Measurements from ENCODE around the gene KCNH1. TPM values are rescaled to one million over a fixed set of nuclear protein-coding genes. Genes with fewer than 3 reads are reported as not detected.

Gene KCNH1
- total RNA-seq, 1 donor from 2014 or later = not detected

DNA sequence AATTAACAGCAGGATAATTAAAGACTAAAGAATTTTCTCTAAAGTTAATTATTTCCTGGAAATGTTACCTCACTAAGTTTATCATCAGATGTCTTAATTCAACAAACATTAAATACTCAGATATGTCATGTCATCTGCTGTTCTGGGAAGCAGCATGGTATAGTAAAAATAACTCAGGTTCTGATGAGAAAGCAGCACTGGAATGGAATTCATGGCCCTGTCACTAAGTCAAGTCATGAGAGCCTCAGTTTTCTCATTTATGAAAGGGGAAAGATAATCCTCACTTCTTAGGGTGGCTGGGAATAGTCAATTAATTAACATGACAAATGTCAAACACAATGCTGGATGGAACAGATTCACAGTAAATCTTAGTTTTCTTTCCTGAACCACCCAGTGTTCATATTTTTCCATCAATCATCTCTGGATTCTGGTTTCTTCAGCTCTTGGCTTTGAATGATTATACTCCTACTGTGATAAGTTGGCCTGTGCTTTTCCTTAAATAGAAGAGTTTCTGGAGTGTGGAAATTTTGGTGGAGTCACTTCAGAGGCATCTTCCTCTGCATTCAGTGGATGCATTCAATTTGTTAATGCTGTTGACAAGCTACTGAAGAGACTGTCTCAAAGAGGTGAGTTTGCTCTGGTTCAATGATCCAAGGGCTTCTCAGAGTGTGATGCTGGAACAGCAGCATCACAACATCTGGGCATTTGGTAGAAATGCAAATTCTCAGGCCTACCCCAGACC lies 319.4 kb downstream of the KCNH1 start:
- intact Hi-C loops (cut with micrococcal nuclease) = no loop called here
- Mint-ChIP-seq H3K36me3 (ENCODE audit: low read depth) (no peaks in the 10 kb centered on the region), H3K4me3 (no peak overlapping the region), H3K4me1 (ENCODE audit: low read depth) (no peaks in the 10 kb centered on the region), H3K27ac (no peak overlapping the region), H3K9me3 (no peaks in the 10 kb centered on the region), H3K27me3 (ENCODE audit: insufficient read depth) (peaks cover 12% of the 10 kb centered on the region)
- no peak for DNase-seq (ENCODE audit: low spot score)

DNA sequence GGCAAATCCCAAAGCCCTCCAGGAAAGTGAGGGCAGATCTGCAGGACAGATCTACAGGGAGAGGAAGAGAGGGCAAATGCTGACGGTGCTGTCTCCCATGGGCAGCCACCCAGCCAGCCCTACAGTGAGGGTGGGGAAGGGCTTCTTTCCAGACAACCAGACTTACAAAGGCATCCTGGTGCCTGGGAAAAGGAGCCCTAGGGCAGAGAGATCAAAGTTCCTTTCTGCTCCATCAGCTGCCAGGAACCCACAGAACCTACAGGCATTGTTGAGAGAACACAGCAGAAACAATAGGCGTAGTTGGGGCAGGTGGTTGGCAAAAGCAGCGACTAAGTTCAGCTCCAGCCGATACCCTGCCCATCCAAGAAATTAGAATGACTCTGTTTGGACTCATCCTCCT lies 332.4 kb downstream of the KCNH1 start:
- Mint-ChIP-seq H3K36me3 (ENCODE audit: low read depth) (no peaks in the 10 kb centered on the region), H3K4me3 (no peak overlapping the region), H3K9me3 (no peaks in the 10 kb centered on the region), H3K4me1 (ENCODE audit: low read depth) (no peaks in the 10 kb centered on the region), H3K27me3 (ENCODE audit: insufficient read depth) (peaks cover 2% of the 10 kb centered on the region), H3K27ac (no peak overlapping the region)
- no peak for DNase-seq (ENCODE audit: low spot score)
- intact Hi-C loops (cut with micrococcal nuclease) = no loop called here

DNA sequence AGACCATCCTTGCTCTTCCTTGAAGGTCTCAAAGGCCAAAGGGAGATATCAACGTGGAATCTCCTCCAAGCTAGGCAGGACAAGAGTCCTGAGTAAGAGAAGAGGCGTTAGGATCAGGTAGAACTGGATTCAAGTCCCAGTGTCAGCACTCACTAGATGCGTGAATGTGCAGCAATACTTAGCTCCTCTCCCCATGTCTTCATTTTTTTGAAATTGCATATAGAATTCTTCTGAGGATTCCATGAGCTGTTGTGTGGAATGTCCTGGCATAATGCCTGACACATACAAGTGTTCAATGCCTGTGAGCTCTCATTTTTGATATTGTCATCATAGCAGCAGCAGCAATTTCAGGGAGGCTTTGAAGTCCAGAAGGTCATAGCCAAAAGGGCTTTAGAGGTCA lies 333.2 kb downstream of the KCNH1 start:
- no peaks in the 10 kb centered on the region for H3K36me3 Mint-ChIP-seq (ENCODE audit: low read depth)

DNA sequence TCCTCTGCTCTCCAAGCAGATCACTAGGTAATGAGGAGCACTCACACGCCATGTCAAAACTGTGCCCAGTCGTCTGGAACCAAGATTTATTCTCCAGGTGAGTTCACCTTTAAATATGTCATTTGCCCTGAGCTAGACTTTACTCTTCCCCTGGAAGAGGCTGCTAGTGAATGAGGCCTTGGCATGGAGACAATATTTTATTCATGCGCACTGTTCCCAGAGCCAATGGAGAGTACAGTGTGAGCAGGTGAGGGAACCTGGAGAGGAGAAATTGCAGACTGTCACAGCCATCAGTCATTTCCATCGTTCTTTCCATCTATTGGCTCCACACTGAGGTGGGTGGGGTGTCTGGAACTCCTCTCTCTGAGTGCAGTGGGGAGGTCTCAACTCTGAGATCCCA lies 333.6 kb downstream of the KCNH1 start:
- peaks cover 2% of the 10 kb centered on the region for H3K27me3 Mint-ChIP-seq (ENCODE audit: insufficient read depth)
- no peaks in the 10 kb centered on the region for H3K4me1 Mint-ChIP-seq (ENCODE audit: low read depth)
- no peak overlapping the region for H3K4me3 Mint-ChIP-seq
- no peaks in the 10 kb centered on the region for H3K36me3 Mint-ChIP-seq (ENCODE audit: low read depth)
- DNase-seq (ENCODE audit: low spot score) = no peak
- no peaks in the 10 kb centered on the region for H3K9me3 Mint-ChIP-seq
- no peak overlapping the region for H3K27ac Mint-ChIP-seq
- intact Hi-C loops (cut with micrococcal nuclease) = no loop called here

More for the DNA sequence above, 333.2 kb downstream of the KCNH1 start:
- Mint-ChIP-seq H3K9me3 (no peaks in the 10 kb centered on the region), H3K27ac (no peak overlapping the region), H3K4me3 (no peak overlapping the region), H3K4me1 (ENCODE audit: low read depth) (no peaks in the 10 kb centered on the region), H3K27me3 (ENCODE audit: insufficient read depth) (peaks cover 2% of the 10 kb centered on the region)
- no peak for DNase-seq (ENCODE audit: low spot score)
- intact Hi-C loops (cut with micrococcal nuclease) = no loop called here

DNA sequence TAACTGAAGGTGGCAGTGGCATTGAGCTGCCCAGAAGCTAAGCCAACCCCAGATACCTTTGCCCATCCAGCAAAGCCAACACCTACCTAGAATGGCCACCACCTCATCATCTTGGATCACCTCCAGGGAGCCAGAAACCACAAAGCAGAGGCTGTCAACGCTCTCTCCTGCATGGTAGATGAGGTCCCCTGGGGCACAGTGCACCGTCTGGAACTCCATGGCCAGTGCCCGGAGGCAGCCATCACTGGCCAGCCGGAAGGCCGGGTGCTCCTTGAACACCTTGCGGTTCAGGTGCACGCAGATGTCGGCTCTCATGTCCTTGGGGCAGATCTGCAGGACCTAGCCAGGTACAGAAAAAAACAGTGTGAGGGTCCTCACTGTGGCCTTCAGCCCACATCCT lies 336.5 kb downstream of the KCNH1 start:
- intact Hi-C loops (cut with micrococcal nuclease) = no loop called here
- Mint-ChIP-seq H3K27ac (no peak overlapping the region), H3K4me1 (ENCODE audit: low read depth) (no peaks in the 10 kb centered on the region), H3K4me3 (no peak overlapping the region), H3K27me3 (ENCODE audit: insufficient read depth) (peaks cover 2% of the 10 kb centered on the region), H3K36me3 (ENCODE audit: low read depth) (no peaks in the 10 kb centered on the region), H3K9me3 (no peaks in the 10 kb centered on the region)
- no peak for DNase-seq (ENCODE audit: low spot score)

DNA sequence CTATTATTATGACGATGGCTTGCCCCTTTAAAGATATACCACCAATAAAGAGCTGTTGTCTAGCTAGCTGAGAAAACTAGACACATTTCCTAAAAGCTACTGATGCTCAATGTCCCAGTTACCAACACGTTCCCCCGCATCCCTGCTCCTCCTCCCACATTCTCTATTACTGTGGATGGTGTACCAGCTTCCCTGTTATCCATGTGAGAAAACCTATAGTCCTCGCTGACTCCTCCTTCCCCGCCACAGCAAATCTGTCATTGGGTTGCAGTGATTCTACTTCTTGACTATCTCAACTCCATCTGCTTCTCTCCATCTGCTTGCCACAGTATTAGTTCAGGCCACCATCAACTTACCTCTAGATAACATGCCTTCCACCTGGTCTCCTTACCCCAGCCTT lies 337.5 kb downstream of the KCNH1 start:
- H3K27me3 Mint-ChIP-seq (ENCODE audit: insufficient read depth) = peaks cover 2% of the 10 kb centered on the region
- no peak for DNase-seq (ENCODE audit: low spot score)
- H3K9me3 Mint-ChIP-seq = no peaks in the 10 kb centered on the region
- intact Hi-C loops (cut with micrococcal nuclease) = no loop called here
- H3K4me3 Mint-ChIP-seq = no peak overlapping the region
- no peak overlapping the region for H3K27ac Mint-ChIP-seq
- no peaks in the 10 kb centered on the region for H3K36me3 Mint-ChIP-seq (ENCODE audit: low read depth)
- H3K4me1 Mint-ChIP-seq (ENCODE audit: low read depth) = no peaks in the 10 kb centered on the region

DNA sequence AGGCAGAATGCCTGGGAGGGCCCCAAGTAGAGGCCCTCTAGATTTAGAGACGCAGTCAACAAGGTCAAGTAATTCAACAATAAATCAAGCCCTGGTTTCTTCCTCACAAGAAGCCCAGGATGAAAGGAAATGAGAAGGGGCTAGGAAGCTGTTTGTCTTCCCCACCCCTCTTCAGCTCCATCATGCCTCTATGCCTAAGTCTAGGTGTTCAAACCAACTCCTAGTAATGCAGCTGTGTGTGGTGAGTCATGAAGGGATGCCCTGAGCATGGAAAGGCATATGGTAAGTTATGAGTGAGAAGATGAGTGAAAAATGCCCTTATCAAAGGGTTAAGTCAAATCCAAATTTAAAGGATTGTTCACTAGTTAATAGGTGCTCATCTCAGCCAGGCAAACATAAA lies 339.5 kb downstream of the KCNH1 start:
- Mint-ChIP-seq H3K4me3 (no peak overlapping the region), H3K27ac (no peak overlapping the region), H3K9me3 (no peaks in the 10 kb centered on the region)

DNA sequence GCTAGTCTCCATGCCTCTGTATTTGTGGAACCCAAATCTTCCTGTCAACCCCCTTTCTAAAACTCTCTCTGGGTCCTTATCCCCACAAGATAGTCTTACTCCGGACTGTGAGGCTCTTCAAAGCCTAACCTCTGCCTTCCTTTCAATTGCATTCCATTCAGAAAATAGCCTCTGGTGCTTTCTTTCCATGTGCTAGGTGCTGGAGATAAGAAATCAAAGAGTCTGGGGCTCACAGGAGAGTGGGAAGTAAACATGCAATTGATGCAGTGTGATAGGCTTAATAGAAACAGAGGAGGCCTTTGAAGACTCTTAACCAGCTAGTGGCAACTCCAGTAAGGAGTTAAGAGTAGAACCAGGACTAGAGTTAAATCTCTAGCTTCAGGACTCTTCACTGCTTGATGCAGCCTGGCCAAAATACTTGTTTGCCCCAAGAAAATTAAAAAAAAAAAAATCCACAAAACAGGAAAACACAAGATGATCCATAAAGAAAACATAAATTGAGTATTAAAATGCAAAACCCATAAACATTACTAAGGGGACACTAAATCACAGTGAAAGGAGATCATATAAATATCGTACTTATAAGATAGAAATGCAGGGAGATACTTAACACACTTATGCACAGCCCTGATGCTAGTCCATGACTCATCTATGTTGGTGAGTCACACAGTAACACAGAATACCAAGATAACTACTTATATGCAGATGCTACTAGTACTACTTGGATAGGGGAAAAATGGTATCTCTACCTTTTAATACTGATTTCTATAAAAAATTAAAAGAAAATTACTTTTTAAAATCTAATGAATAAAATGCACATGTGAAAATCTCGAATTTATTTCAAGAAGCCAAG lies 341.5 kb downstream of the KCNH1 start:
- H3K4me3 Mint-ChIP-seq = no peak overlapping the region
- no peaks in the 10 kb centered on the region for H3K36me3 Mint-ChIP-seq (ENCODE audit: low read depth)
- no peak overlapping the region for H3K27ac Mint-ChIP-seq
- DNase-seq (ENCODE audit: low spot score) = no peak
- intact Hi-C loops (cut with micrococcal nuclease) = no loop called here
- H3K9me3 Mint-ChIP-seq = no peaks in the 10 kb centered on the region
- peaks cover 2% of the 10 kb centered on the region for H3K27me3 Mint-ChIP-seq (ENCODE audit: insufficient read depth)
- peaks cover 11% of the 10 kb centered on the region for H3K4me1 Mint-ChIP-seq (ENCODE audit: low read depth)

More for the DNA sequence above, 339.5 kb downstream of the KCNH1 start:
- H3K4me1 Mint-ChIP-seq (ENCODE audit: low read depth) = peaks cover 11% of the 10 kb centered on the region
- peaks cover 2% of the 10 kb centered on the region for H3K27me3 Mint-ChIP-seq (ENCODE audit: insufficient read depth)
- intact Hi-C loops (cut with micrococcal nuclease) = no loop called here
- DNase-seq (ENCODE audit: low spot score) = no peak
- no peaks in the 10 kb centered on the region for H3K36me3 Mint-ChIP-seq (ENCODE audit: low read depth)

DNA sequence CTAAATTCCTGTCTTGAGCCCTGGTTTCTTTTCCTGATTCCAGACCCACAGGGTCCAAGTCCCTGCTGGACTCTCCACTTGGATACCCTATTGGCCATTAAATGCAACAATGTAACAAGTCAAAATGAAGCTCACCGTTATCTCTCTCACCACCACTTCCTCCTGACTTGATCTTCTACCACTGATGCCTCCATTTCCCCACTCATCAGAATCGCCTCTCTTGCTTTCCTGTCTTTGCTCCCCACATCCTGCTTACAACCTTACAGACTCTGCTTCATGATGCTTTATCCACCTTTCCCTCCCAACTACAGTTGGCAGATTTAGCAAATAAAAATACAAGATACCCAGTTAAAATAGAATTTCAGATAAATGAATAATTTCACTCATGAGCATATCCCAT lies 343.8 kb downstream of the KCNH1 start:
- DNase-seq (ENCODE audit: low spot score) = no peak
- intact Hi-C loops (cut with micrococcal nuclease) = no loop called here
- no peak overlapping the region for H3K27ac Mint-ChIP-seq
- H3K27me3 Mint-ChIP-seq (ENCODE audit: insufficient read depth) = no peaks in the 10 kb centered on the region
- H3K4me3 Mint-ChIP-seq = no peak overlapping the region
- no peaks in the 10 kb centered on the region for H3K9me3 Mint-ChIP-seq
- peaks cover 11% of the 10 kb centered on the region for H3K4me1 Mint-ChIP-seq (ENCODE audit: low read depth)
- H3K36me3 Mint-ChIP-seq (ENCODE audit: low read depth) = no peaks in the 10 kb centered on the region

DNA sequence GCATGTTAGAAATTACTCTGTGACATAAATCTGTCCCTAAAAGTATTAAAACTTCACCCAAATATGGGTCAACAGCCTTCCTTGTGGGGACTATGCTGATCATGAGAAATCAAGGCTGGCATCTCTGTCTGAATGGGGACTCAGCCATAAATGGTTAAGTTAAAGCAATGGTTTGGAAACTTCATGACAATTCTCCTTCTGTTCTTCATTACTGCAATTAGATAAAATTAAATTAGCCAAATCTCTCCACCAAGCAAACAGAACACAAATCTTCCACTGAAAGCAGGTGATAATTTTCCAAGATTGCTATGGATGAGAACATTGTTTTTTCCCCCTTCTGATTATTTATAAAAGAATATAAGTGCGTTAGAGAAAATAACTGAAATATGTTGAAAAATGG lies 346.1 kb downstream of the KCNH1 start:
- H3K4me1 Mint-ChIP-seq (ENCODE audit: low read depth) = peaks cover 11% of the 10 kb centered on the region
- no peak for DNase-seq (ENCODE audit: low spot score)
- H3K9me3 Mint-ChIP-seq = no peaks in the 10 kb centered on the region
- intact Hi-C loops (cut with micrococcal nuclease) = no loop called here
- no peak overlapping the region for H3K4me3 Mint-ChIP-seq
- no peaks in the 10 kb centered on the region for H3K27me3 Mint-ChIP-seq (ENCODE audit: insufficient read depth)
- H3K36me3 Mint-ChIP-seq (ENCODE audit: low read depth) = no peaks in the 10 kb centered on the region
- H3K27ac Mint-ChIP-seq = no peak overlapping the region

DNA sequence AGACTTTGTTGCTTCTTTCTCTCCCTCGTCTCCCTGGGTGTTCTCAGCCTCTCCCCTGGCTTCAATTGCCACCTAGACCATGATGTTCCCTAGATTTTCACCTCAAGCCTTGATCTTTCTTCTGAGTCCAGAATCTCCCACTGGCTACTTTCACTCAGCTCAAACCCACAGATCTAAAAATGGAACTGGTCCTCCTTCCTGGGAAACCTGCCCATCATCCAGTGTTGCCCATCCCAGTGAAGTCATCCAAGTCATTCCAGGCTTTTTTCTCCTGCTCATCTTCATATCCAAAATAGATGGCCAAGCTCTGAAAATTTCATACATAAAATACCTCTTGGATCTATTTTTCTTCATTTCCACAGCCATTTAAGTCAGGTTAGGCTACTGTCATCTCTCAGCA lies 347.4 kb downstream of the KCNH1 start:
- peaks cover 11% of the 10 kb centered on the region for H3K4me1 Mint-ChIP-seq (ENCODE audit: low read depth)
- no peak overlapping the region for H3K27ac Mint-ChIP-seq
- no peak overlapping the region for H3K4me3 Mint-ChIP-seq
- intact Hi-C loops (cut with micrococcal nuclease) = no loop called here
- H3K36me3 Mint-ChIP-seq (ENCODE audit: low read depth) = no peaks in the 10 kb centered on the region
- DNase-seq (ENCODE audit: low spot score) = no peak
- no peaks in the 10 kb centered on the region for H3K27me3 Mint-ChIP-seq (ENCODE audit: insufficient read depth)
- H3K9me3 Mint-ChIP-seq = no peaks in the 10 kb centered on the region

DNA sequence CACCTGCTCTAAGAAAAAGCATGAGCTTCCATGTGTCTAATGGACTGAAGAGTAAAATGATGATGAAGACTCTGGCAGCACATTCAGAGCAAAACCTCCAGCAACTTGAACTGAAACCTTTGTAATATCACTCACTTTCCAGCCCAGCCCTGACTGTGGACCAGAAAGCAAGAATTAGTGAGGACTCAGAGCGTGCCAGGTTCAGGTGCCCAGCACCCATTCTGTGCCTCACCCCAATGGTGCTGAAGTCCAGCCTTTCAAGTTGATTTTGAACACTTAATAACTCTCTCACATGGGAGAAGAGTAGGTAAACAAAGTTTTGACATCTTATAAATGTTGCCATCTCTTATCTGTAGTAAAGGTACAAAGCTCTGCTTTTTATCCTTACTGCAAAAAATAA lies 350.0 kb downstream of the KCNH1 start:
- Mint-ChIP-seq H3K4me1 (ENCODE audit: low read depth) (no peaks in the 10 kb centered on the region), H3K27ac (no peak overlapping the region), H3K9me3 (no peaks in the 10 kb centered on the region), H3K27me3 (ENCODE audit: insufficient read depth) (peaks cover 2% of the 10 kb centered on the region), H3K36me3 (ENCODE audit: low read depth) (no peaks in the 10 kb centered on the region), H3K4me3 (no peak overlapping the region)
- intact Hi-C loops (cut with micrococcal nuclease) = no loop called here
- no peak for DNase-seq (ENCODE audit: low spot score)

DNA sequence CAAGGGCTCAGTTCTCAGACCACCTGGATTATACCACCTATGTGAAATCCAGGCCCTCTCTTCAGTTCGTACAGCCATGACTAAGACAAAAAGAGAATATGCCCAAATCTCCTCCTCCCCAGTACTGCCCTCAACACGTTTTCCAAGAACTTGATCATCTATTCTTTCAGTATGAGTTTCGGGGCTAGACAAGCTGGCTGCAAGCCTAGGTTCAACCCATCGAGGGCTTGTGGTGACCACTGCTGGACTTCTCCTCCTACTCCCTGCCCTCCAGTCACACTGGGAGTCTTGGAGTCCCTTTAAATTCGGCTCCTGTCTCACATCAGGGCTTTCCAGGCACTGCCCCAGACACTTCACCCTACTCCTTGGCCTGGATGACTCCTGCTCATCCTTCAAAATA lies 352.3 kb downstream of the KCNH1 start:
- no peaks in the 10 kb centered on the region for H3K36me3 Mint-ChIP-seq (ENCODE audit: low read depth)
- peaks cover 2% of the 10 kb centered on the region for H3K27me3 Mint-ChIP-seq (ENCODE audit: insufficient read depth)
- no peak for DNase-seq (ENCODE audit: low spot score)
- H3K27ac Mint-ChIP-seq = no peak overlapping the region
- no peak overlapping the region for H3K4me3 Mint-ChIP-seq
- intact Hi-C loops (cut with micrococcal nuclease) = no loop called here
- no peaks in the 10 kb centered on the region for H3K4me1 Mint-ChIP-seq (ENCODE audit: low read depth)
- H3K9me3 Mint-ChIP-seq = no peaks in the 10 kb centered on the region
